ENCODE measurements around the gene ECSCR.
"Not testable (repeated sequence)": the region's sequence is repeated elsewhere in the genome, so short reads cannot be mapped to it uniquely, and the experiment has no call there.

ECSCR gene, protein sequence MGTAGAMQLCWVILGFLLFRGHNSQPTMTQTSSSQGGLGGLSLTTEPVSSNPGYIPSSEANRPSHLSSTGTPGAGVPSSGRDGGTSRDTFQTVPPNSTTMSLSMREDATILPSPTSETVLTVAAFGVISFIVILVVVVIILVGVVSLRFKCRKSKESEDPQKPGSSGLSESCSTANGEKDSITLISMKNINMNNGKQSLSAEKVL

GRCh38 chr5:139462586-139463276, at the start of gene ECSCR:
Gene ECSCR (minus strand): TSS chr5:139462743. CDS start chr5:139462670, 73 bp downstream.
- no peak for DNase-seq (ENCODE audit: low read depth)

- not testable (repeated sequence) for DNase-seq (ENCODE audit: low read depth)
Measured at GRCh38 chr5:139504722-139505121, 42.2 kb upstream of the ECSCR start.

GRCh38 chr5:139503879-139504278, 41.3 kb upstream of the ECSCR start:
- not testable (repeated sequence) for DNase-seq (ENCODE audit: low read depth)

GRCh38 chr5:139503036-139503817, 40.7 kb upstream of the ECSCR start:
- DNase-seq (ENCODE audit: low read depth): not testable (repeated sequence)

DNA sequence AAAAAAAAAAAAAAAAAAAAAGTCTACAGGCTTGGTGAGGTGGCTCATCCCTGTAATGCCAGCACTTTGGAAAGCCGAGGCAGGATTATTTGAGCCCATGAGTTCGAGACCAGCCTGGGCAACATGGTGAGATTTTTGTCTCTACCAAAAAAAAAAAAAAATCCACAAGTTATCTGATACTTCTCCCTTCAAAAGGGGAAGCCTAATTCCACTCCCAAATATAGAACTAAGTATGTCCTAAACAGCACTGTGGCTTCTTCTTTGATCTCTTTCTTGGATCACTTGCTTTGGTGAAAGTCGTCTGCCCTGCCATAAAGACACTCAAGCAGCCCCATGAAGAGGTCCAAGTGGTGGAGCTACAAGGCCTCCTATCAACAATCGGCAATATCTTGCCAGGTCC, 38.8 kb upstream of the ECSCR start:
- no peak for DNase-seq (ENCODE audit: low read depth)

DNA sequence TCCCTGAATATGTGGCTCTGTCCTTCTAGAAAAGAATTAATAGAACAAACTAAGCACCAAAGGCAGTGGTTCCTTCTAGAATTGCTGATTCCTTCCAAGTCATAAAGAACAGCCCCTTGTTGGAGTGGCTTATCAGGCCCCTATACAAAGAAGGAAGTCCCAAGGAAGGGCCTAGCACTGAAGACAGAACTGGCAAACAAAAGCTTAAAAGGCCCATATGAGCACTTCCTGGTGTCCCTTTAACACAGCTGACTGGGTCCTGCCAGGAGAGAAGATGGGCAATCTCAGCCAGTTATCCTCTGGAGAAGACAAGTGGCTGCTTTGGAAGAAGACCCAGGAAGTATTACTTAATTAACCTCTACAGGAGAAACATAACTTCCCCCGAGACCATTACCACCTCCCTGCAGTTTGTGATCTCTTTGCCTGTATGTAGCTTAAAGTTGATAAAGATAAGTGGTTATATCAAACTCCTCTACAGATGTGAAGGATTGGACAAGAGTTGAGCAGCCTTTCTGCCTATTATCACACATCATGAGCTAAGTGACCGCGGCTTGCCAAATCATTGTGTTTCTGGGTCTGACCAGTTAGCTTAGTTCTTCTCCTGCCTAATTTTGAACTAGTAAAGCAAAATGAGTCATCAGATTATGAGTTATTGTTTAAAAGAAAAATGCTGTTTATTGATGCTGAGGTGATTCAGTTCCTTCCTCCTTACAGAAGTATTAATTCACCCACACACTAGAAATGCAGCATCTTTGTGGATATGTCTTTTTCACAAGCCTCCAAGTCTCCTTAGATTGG, 33.3 kb upstream of the ECSCR start:
- no peak for DNase-seq (ENCODE audit: low read depth)

DNA sequence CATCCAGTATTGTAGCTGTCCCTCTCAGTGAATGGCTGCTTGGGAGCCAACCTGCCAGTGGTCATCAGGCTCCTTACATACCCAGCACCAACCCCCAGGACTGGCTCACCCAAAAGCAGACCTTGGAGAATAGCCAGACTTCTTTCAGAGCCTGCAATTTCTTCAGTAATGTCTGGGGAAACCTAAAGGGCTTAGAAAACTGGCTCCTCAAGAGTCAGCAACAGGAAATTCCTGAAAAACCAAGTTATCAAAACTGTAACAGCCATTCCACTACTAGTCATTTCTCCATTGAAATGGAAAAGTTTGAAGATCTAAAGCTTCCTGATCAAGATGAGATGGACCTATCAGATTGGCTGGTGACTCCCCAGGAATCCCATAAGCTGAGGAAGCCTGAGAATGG, 32.3 kb upstream of the ECSCR start:
- DNase-seq (ENCODE audit: low read depth): no peak

- no peak for DNase-seq (ENCODE audit: low read depth)
Measured at GRCh38 chr5:139494256-139494655, 31.7 kb upstream of the ECSCR start.

DNA sequence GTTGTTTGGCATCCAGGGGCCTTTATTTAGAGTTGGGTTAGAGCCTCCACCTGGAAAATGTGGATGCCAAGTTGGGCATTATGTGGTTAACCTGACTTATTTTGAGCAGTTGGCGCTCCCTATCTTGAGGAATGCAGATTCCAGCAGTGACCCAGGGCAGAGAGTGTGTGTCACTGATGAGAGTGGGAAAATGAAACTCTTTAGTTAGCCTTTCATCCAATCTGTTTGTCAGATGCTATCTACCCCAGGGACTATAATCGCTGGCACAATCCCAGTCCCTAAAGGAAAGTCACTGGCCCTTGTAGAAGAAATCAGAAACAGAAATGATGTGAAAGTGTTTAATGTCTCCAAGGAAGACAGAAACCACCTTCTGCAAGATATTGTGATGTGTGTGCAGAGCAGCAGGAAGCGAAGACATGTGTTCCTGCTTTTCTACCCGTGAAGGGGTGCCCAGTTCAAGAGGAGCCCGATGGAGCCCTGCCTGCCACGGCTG, 30.2 kb upstream of the ECSCR start:
- no peak for DNase-seq (ENCODE audit: low read depth)

DNA sequence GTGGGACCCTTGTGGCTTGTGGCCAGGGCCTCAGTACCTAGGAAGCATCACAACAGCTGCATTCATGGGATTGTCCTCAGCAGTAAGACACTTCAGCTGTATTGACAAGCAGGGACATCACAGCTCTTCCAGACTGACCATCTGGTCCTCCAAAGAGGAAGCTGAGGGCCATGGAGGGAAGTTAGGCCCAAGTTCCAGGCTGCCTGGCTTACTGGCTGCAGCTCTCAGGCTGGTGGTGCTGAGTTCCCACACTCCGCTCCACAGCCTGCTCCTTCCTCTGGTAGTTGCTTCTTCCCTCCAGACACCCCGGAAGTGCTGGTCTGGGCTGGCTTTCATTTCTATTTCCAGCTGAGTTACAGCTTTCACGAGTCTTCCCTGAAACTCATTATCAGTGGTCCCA, 25.7 kb upstream of the ECSCR start:
- no peak for DNase-seq (ENCODE audit: low read depth)

DNA sequence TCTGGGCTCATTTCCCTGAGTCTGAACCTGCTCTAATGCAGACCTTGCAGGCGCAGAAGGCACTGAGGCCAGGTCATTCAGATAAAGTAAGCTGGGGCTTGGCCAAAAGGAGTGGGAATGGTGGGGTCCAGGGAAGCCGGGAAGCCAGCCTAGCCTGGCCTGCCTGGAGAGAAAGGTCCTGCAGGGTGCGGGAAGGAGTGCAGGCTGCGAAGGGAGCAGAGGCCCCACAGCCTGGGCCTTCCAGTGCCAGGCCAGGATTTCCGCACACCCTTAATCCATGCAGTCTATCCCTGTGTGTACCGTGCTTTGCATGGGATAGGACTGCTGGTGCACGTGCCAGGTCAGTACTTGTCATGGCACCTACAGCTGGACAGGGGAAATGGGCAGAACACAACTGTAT, 23.7 kb upstream of the ECSCR start:
- no peak for DNase-seq (ENCODE audit: low read depth)

- not testable (repeated sequence) for DNase-seq (ENCODE audit: low read depth)
Measured at GRCh38 chr5:139482890-139483208, 20.3 kb upstream of the ECSCR start.

GRCh38 chr5:139482050-139482889, 19.7 kb upstream of the ECSCR start, which contains the start of gene STING1:
Gene STING1 (minus strand): TSS chr5:139482758. CDS start chr5:139481704, 1,054 bp downstream.
- DNase-seq (ENCODE audit: low read depth): peak; percentile 46

DNA sequence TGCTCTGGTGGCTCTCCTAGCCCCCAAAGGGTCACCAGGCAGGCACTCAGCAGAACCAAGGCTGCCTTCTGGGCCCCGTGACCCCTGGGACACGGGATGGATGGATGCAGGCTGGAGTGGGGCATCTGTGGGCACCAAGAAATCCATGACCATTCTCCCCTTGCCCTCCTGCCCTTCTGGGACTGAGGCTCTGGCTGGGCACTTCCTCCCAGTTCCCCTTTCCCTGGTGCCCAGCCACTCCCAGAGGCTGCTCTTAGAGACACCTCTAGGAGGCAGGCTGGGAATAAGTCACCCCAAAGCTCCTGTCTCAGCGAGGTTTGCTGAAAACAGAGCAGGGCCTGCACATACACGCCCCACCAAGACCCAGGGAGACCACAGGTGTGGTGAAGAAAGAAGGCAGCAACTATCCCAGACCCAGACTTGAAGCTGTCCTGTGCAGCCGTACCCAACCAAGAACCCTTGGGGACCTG, 19.1 kb upstream of the ECSCR start:
- DNase-seq (ENCODE audit: low read depth): no peak

GRCh38 chr5:139481122-139481533, 18.6 kb upstream of the ECSCR start:
- no peak for DNase-seq (ENCODE audit: low read depth)

GRCh38 chr5:139479729-139480128, 17.2 kb upstream of the ECSCR start:
- DNase-seq (ENCODE audit: low read depth): not testable (repeated sequence)

DNA sequence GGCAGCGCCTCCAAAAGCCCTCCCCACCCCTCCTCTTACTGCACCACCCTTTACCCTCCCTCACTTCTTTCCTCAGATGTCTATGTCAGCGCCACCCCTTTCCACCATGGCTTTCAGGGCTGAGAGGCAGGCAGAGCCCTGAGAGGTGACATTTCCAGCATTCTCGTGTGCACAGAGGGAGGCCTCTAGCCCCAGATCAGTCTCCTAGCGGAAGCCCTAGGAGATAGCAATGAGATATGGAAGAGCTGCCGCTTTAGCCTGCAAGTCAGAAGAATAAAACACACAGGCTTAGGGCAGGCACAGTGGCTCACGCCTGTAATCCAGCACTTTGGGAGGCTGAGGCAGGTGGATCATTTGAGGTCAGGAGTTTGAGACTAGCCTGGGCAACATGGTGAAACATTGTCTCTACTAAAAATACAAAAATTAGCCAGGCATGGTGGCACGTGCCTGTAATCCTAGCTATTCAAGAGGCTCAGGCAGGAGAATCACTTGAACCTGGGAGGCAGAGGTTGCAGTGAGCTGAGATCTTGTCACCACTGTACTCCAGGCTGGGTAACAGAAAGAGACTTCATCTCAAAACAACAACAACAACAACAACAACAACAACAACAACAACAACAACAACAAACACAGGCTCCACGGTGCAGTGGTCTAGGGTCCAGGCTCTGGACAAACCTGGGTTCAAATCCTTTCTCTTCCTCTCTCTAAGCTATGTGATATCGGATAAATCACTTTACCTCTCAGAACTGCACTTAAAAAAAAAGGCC, 16.3 kb upstream of the ECSCR start:
- not testable (repeated sequence) for DNase-seq (ENCODE audit: low read depth)

DNA sequence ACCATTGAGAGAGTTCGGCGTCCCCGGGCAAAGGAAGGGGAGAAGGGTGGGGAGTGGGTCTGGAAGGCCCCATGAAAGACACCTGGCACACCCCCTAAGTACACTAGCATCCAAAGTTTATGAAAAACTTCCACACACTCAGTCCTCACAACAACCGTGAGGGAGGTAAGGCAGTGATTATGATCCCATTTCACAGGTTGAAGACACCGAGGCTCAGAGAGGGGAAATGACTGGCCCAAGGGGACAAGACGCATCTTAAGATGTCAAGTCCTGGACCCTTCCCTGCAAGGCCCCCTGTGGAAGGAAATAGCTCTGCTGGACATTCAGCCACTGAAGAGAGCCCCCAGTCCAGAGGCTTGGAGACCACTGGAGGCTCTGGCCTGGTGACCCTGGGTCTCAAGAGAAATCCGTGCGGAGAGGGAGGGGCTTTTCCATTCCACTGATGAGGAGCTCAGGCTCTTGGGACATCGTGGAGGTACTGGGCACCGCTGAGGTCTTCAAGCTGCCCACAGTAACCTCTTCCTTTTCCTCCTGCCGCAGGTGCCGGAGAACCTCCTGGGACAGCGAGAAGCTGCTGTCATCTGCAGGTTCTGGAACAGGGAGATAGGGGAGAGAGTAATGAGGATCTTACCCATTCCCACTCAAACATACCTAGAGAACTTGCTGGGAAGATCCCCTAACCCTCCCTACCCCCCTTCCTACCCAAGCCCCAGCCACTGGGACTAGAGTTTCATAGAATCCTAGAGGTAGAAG, 13.5 kb upstream of the ECSCR start:
- DNase-seq (ENCODE audit: low read depth): no peak
